Activated CD4-positive, alpha-beta T cell treated with anti-CD3 and anti-CD28 coated beads for 48 hours (primary cell): Measurements from ENCODE around the gene SLC6A16.
"Not testable (repeated sequence)": the region's sequence is repeated elsewhere in the genome, so short reads cannot be mapped to it uniquely, and the experiment has no call there.

Experiments
- DNase-seq: peaks from one replicate; pipeline ENCODE4 v3.0.0-alpha.2; 2020

The SLC6A16 gene

GRCh38 chr19:49324801-49325576 lies at the start of gene SLC6A16:
Gene SLC6A16, minus strand, starts transcription at chr19:49325191. Its CDS starts 13,844 bp downstream, at chr19:49311347.
- DNase-seq: no peak

GRCh38 chr19:49373174-49373573 lies 48.2 kb upstream of the SLC6A16 start:
- not testable (repeated sequence) for DNase-seq

GRCh38 chr19:49371184-49371583 lies 46.2 kb upstream of the SLC6A16 start:
- no peak for DNase-seq

- DNase-seq: no peak
Observed at GRCh38 chr19:49368711-49369358, 43.8 kb upstream of the SLC6A16 start.

- DNase-seq: no peak
Observed at GRCh38 chr19:49366110-49366509, 41.1 kb upstream of the SLC6A16 start.

GRCh38 chr19:49364083-49364737 lies 39.2 kb upstream of the SLC6A16 start:
- no peak for DNase-seq

GRCh38 chr19:49363268-49364082 lies 38.5 kb upstream of the SLC6A16 start, which contains the start of gene DKKL1:
Gene DKKL1, plus strand, starts transcription at chr19:49363877. Its CDS starts 122 bp downstream, at chr19:49363999.
- peak; percentile 93 for DNase-seq

GRCh38 chr19:49362929-49363267 lies 37.9 kb upstream of the SLC6A16 start:
- DNase-seq: peak; percentile 25

- peak; percentile 27 for DNase-seq
Observed at GRCh38 chr19:49362048-49362928, 37.3 kb upstream of the SLC6A16 start, which contains the start of gene TEAD2. Gene TEAD2, minus strand, starts transcription at chr19:49362416. Its CDS starts 2,341 bp downstream, at chr19:49360075.

- peak; percentile 23 for DNase-seq
Observed at GRCh38 chr19:49361438-49362047, 36.6 kb upstream of the SLC6A16 start.

- no peak for DNase-seq
Observed at GRCh38 chr19:49359851-49360820, 35.1 kb upstream of the SLC6A16 start.

- DNase-seq: no peak
Observed at GRCh38 chr19:49357186-49357585, 32.2 kb upstream of the SLC6A16 start.

GRCh38 chr19:49356382-49356781 lies 31.4 kb upstream of the SLC6A16 start:
- no peak for DNase-seq

- DNase-seq: no peak
Observed at GRCh38 chr19:49355909-49356353, 30.9 kb upstream of the SLC6A16 start.

- DNase-seq: no peak
Observed at GRCh38 chr19:49349567-49349966, 24.6 kb upstream of the SLC6A16 start.

GRCh38 chr19:49348305-49349189 lies 23.6 kb upstream of the SLC6A16 start:
- no peak for DNase-seq

- peak; percentile 34 for DNase-seq
Observed at GRCh38 chr19:49347835-49348234, 22.8 kb upstream of the SLC6A16 start.

GRCh38 chr19:49347191-49347590 lies 22.2 kb upstream of the SLC6A16 start:
- no peak for DNase-seq
